Measurements from ENCODE around the gene INSL3. TPM values are rescaled to one million over a fixed set of nuclear protein-coding genes. Genes with fewer than 3 reads are reported as not detected.

INSL3 gene
- polyA plus RNA-seq, 1 donor (not counting 4 experiments of a cell fraction or from before 2014, with no cell fraction given): not detected

DNA sequence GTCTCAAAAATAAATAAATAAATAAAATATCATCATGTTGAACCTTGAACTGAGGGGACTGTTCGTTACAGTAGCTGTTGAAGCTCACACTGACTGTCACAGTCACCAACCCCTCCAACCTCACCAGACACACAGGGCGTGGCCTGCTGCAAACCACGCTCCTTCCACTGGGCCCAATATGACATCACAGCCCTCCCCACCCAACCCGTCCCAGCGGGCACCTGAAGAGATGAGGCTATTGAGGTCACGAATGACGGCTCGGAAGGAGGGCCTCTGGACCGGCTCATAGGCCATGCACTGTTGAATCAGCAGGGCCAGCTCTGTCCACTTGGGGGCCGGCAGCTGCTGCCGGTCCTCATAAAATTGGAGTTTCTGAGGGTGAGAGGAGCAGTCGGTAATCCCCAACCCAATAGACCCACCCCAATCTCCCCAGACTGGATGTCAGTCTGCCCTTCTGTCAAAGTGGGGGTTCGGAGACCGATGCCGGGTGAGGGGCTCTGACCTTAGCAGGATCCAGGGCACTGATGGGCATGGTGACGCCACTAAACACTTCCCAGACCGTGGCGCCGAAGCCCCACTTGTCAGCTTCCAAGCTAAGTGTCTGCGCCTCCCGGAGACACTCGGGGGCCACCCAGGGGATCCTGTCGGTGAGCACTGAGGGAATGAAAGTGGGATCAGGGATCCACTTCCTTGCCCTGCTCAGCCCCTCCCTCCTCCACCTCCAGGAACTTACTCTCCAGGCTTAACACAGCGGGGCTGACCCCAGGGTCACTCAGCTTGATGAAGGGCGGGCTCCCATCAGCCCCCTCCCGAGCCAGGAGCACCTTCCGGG is 13.2 kb upstream of the INSL3 start:
- dilution Hi-C loops (cut with MboI; ENCODE audit: extremely low pct_ligation_motif_present, low sequenced_read_pairs): no loop called here
- peaks cover 5% of the 10 kb centered on the region for H3K27me3 ChIP-seq (ENCODE audit: control insufficient read depth, extremely low read depth, insufficient read depth, low read length)
- H3K9me1 ChIP-seq (ENCODE audit: control insufficient read depth, extremely low read depth, insufficient read depth, low read length): no peaks in the 10 kb centered on the region
- H3K4me2 ChIP-seq (ENCODE audit: control insufficient read depth, extremely low read depth, insufficient read depth, low read depth, low read length): no peak overlapping the region
- no peak overlapping the region for H3K27ac ChIP-seq (ENCODE audit: control insufficient read depth, insufficient read depth, low read length)
- no peaks in the 10 kb centered on the region for H3K36me3 ChIP-seq (ENCODE audit: control insufficient read depth in 2 of 2, extremely low read depth in 1 of 2, insufficient read depth in 2 of 2, low read length in 2 of 2)
- peaks cover 7% of the 10 kb centered on the region for H3K4me1 ChIP-seq (ENCODE audit: control insufficient read depth, extremely low read depth, insufficient read depth, low read length)
- H3K4me3 ChIP-seq (ENCODE audit: control insufficient read depth in 2 of 3, extremely low read depth in 1 of 3, insufficient read depth in 2 of 3, low read depth in 1 of 3, low read length in 3 of 3): no peak overlapping the region
- no peaks in the 10 kb centered on the region for H4K20me1 ChIP-seq (ENCODE audit: control insufficient read depth, extremely low read depth, insufficient read depth, low read length)
- TF ChIP-seq CTCF (optimal IDR thresholded peaks at IDR 0.05 in 1 of 3, IDR thresholded peaks at IDR 0.05 in 1 of 3, conservative IDR thresholded peaks at IDR 0.05 in 1 of 3; ENCODE audit: extremely low read depth in 1 of 3, insufficient read depth in 2 of 3, low read length in 3 of 3): no peak
- no peak for TF ChIP-seq EZH2 (IDR thresholded peaks at IDR 0.05; ENCODE audit: low read length)
- no peak overlapping the region for H2AFZ ChIP-seq (ENCODE audit: control insufficient read depth, low read length)
- DNase-seq (ENCODE audit: low read depth, low spot score) (no peak), FAIRE-seq (no peak)
- H3K9me3 ChIP-seq (ENCODE audit: control insufficient read depth, low read depth, low read length): no peaks in the 10 kb centered on the region
- no peak overlapping the region for H3K9ac ChIP-seq (ENCODE audit: control insufficient read depth, extremely low read depth, insufficient read depth, low read length)
- H3K79me2 ChIP-seq (ENCODE audit: control insufficient read depth, insufficient read depth, low read length): no peaks in the 10 kb centered on the region

DNA sequence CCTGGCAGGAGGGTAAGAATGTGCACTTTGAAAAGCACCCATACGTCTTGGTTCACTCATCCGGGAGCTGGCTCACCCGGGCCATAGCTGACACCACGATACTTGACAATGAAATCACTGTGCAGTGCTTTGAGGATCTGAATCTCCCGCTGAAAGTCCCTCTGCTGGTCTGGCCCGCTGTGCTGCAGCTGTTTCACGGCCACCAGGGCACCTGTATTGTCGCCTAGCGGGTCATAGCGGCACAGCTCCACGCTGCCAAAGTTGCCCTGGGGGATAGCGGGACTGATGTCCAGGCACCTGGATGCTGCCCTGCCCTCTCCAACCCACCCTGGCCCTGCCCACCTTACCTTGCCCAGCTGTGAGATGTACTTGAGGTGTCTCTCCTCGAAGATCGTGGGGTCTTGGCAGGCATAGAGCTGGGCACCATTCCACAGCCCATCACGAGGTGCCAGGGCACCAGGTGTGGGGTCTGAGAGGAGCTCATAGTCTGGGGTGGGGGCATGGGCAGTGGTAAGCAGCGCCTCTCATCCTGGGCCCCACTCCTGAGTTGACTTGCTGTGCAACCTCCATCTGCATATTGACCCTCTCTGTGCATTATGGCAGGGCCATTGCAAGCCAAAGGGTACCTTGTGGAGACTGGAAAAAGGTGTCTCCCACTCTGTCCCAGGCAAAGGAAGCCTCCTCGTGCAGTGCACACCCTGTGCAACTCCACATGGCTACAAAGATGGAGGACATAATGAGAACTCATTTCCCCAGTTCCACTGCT is 11.3 kb upstream of the INSL3 start:
- Histone ChIP-seq H3K36me3 (ENCODE audit: control insufficient read depth in 2 of 2, extremely low read depth in 1 of 2, insufficient read depth in 2 of 2, low read length in 2 of 2) (no peaks in the 10 kb centered on the region), H3K79me2 (ENCODE audit: control insufficient read depth, insufficient read depth, low read length) (no peaks in the 10 kb centered on the region), H3K27ac (ENCODE audit: control insufficient read depth, insufficient read depth, low read length) (no peak overlapping the region), H3K9me3 (ENCODE audit: control insufficient read depth, low read depth, low read length) (no peaks in the 10 kb centered on the region), H3K27me3 (ENCODE audit: control insufficient read depth, extremely low read depth, insufficient read depth, low read length) (peaks cover 5% of the 10 kb centered on the region), H3K4me3 (ENCODE audit: control insufficient read depth in 2 of 3, extremely low read depth in 1 of 3, insufficient read depth in 2 of 3, low read depth in 1 of 3, low read length in 3 of 3) (no peak overlapping the region), H3K9ac (ENCODE audit: control insufficient read depth, extremely low read depth, insufficient read depth, low read length) (no peak overlapping the region), H3K9me1 (ENCODE audit: control insufficient read depth, extremely low read depth, insufficient read depth, low read length) (no peaks in the 10 kb centered on the region), H4K20me1 (ENCODE audit: control insufficient read depth, extremely low read depth, insufficient read depth, low read length) (no peaks in the 10 kb centered on the region), H3K4me2 (ENCODE audit: control insufficient read depth, extremely low read depth, insufficient read depth, low read depth, low read length) (no peak overlapping the region), H3K4me1 (ENCODE audit: control insufficient read depth, extremely low read depth, insufficient read depth, low read length) (peaks cover 7% of the 10 kb centered on the region), H2AFZ (ENCODE audit: control insufficient read depth, low read length) (no peak overlapping the region)
- dilution Hi-C loops (cut with MboI; ENCODE audit: extremely low pct_ligation_motif_present, low sequenced_read_pairs): no loop called here
- TF ChIP-seq CTCF (optimal IDR thresholded peaks at IDR 0.05 in 1 of 3, IDR thresholded peaks at IDR 0.05 in 1 of 3, conservative IDR thresholded peaks at IDR 0.05 in 1 of 3; ENCODE audit: extremely low read depth in 1 of 3, insufficient read depth in 2 of 3, low read length in 3 of 3) (no peak), EZH2 (IDR thresholded peaks at IDR 0.05; ENCODE audit: low read length) (no peak)
- FAIRE-seq (no peak), DNase-seq (ENCODE audit: low read depth, low spot score) (no peak)
